GM21447 (cell line): ENCODE measurements around the gene LINS1.

Experiments used
- ATAC-seq: cut with Tn5 transposase; IDR thresholded peaks from one replicate; pipeline ENCODE4 v1.9.1; 2021; ENCODE audit not compliant: unreplicated experiment

The LINS1 gene, protein sequence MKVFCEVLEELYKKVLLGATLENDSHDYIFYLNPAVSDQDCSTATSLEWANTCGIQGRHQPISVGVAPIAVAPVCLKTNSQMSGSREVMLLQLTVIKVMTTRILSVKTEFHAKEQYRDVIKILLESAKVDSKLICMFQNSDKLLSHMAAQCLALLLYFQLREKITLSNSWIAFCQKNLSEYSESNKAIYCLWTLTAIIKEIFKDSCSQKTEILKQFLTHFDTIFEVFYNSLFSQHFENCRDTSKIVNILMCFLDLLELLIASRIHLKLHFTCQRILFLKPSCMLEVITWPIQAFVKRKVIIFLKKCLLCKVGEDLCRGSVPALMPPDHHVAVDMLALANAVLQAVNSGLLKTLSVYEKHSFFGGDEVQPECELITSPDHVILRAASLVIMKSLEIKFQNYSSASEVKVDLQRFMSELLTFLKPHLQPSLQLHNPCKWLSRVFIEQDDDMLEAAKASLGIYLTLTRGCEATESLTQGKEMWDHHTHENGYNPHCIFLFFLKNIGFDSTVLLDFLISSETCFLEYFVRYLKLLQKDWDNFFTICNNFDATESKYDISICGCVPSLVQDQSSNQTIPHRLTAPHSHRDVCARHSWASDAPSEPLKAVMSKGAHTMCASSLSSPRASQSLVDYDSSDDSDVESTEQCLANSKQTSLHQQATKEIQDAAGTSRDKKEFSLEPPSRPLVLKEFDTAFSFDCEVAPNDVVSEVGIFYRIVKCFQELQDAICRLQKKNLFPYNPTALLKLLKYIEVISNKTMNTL

DNA sequence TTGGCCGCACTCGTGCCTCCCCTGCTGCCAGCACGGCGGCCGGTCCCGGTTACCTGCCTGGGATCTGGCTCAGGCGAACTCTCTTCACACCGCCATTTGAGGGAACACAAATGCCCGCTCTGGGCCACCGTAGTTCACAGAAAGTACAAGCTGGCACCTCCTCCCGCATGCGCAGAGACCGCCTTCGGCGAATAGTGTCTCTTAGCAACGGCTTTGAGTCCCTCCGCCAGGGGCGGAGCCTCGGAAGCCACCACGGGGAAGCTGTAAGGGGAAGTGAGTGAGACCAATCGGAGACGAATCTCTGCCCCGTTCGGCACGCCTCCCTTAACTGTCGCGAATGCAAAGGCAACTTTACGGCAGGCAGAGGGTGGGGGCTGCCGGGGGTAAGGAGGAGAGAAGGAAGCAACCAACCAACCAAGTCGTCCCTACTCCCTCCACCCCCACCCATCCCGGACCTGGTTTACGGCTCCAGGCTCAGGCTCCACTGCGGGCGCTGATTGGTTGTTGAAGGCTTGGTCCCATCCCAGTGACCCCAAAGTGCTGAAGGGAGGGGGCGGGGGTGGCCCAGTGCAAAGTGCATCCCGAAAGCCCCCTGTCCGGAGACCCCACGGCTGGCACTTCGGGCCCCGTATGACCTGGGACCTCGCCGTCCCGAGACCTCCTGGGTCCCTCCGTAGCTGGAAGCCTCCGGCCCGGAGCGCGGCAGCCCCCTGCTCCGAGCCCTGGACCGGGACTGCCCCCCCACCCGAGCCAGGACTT, at the start of gene LINS1, which contains the start of gene ASB7:
TSS of gene LINS1 (minus strand) at position 121 of the 759 bp plus-strand sequence. CDS start 21,342 bp downstream, outside the sequence.
TSS of gene ASB7 (plus strand) at position 526 of the 759 bp plus-strand sequence. CDS start 9,628 bp downstream, outside the sequence.
- peak; percentile 84 for ATAC-seq

DNA sequence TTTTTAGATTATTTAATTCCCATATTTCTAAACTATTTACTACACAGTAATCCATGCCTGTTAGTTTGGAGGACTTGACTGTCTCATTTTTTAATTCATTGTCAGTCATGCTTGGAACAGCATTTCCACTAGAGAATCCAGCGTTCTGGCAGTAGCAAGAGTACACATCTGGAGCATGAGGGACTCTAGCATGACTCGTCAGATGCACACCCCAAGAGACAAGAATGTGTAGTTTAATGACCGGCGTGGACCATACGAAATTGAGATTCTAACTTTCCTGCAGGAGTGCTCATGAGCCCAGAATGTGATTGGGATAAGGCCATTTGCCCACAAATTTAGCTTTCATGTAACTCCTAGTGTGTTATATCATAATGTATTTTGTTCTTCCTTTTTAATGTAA, 49.3 kb upstream of the LINS1 start:
- no peak for ATAC-seq

DNA sequence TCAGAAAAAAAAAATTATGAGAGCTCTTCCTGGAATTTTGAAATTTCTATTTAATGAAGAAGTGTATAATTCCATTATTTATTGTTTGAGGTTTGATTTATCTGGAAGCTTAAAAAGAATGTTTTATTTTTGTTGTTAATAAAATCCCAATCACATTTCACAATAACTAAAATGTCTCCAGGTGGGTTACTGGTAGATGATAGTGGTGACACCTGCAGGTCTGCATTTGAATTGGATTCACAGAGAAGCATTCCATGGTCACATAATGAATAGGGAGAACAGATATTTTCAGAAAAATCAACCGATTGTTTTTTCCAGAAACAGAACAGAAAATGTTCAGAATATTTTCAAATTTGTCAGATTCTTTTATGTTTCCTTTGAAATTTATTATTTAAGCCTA, 48.7 kb upstream of the LINS1 start:
- ATAC-seq, result no peak

DNA sequence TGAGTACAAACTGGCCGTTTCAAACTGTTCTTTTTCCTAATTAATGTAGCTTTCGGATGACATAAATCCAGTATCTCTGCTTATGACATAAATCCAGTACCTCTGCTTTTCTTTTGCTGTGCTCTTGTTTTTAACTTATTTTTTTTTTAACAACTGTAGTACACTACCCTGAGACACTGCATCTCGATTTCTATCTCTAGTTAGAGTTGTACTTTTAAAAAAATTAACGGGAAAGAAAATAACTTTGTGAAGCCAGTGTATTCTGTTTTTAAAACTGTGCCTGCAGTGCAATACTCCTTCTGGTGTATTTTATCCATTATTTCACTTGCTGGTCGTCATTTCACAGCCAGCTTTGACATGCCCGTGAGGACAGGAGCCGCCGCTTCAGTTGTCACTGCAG, 47.0 kb upstream of the LINS1 start:
- ATAC-seq, result no peak

DNA sequence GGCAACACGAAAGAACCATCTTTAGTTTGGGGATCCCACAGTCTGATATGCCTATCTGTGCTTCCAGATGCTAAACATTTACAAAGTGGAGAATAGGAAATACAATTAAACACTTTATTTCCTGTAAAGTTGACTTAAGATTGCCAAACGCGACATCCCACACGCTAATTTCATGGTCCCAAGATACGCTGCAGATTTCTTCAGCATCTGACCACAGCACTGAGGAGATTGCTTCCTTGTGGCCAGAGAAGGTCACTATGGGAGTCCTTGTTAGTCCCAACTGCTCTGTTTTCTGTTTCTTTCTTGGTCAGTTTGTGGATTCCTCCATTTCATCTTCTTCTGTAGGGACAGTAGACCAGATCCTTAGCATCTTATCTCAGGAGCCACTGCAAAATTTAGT, 43.7 kb upstream of the LINS1 start:
- no peak for ATAC-seq

DNA sequence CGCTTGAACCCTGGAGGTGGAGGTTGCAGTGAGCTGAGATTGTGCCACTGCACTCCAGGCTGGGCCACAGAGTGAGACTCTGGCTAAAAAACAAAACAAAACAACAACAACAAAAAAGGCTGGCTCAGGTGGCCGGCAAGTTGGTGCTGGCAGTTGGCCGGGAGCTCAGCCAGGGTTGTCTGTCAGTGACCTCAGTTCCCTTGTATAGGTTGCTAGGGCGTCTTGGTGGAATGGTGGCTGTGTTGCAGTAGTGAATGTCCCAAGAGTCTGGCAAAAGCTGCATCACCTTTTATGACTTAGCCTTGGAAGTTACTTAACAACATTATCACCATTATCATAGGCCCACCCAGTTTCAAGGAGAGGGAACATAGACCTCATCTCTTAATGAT, 41.0 kb upstream of the LINS1 start:
- no peak for ATAC-seq

DNA sequence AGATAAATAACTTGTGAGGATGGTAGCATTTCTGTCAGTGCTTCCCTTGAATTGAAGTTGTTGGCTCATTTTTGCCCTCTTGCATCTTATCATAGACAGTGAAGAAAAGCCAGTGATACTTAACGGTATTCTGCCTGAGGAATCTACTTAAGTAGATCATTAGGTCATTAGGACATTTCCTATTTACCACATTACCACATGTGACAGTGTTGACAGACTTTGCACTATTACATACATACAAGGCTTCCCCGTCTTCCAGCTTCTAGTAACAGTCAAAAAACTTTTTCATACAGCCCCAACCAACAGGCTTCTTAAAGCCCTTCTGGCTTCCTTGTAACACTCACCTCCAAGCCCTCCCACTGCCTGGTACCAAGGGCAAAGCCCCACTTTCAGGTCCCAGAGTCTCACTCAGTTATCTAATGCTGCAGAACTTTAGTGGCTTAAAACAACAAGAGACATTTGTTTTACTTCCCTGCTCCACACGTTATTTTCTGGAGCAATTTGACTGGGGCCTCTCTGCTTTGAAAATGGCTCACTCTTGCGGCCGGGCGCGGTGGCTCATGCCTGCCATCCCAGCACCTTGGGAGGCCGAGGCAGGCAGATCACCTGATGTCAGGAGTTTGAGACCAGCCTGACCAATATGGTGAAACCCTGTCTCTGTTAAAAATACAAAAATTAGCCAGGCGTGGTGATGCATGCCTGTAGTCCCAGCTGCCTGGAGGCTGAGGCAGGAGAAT, 40.4 kb upstream of the LINS1 start:
- no peak for ATAC-seq

DNA sequence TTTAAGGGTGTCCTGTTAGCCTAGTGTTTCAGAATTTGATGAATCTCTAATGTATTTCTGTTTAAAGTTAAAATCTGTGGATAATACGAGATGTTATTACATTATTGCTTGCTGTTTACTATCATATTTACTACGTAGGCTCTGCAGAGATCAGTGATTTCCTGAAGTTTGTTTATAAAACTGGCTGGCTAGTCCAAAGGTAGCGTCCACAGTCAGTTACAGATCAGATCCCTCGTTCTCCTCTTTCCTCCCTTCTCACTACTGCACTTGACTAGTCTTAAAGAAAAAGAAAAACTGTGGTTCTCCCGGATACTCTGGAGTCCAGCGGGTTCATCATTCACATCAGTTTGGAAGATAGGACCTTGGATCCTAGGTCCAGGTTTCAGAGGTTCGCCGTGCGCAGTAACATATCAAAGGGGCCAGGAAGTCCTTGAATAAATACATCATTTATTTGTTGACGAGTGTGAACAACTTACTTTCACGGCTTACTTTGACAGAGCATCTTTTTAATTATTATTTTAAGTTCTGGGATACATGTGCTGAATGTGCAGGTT, 36.3 kb upstream of the LINS1 start:
- no peak for ATAC-seq

DNA sequence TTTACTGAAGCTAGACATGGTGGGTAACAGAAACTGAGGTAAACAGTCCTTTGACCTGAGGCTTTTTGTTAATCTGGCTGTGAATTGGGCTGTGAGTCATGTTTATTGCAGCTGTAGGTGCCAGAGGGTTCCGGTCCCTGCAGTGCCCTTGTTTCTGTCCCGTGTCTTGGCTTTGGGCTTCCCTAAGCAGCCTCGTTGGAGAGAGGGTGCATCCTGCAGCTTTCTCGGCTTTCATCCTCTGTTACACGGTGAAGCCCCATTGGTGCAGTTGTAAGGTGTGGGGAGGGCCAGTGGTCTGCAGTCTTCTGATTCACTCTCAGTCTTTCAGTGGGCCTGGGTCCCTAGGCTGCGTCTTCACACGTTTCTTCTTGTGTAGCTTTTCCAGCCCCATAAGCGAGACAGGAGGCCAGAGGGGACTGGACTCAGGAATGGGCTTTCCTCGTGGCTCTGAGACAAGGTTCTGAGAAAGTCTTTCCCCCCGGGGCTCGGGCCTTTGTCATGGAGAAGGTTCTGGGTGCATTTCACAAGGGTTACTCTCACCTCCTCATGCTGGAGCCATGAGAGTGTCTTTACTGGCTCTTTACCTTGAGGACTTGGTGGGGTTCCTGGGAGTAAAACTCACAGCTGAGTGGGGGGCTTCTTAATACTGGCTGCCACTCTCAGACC, 33.6 kb upstream of the LINS1 start:
- ATAC-seq, result no peak

DNA sequence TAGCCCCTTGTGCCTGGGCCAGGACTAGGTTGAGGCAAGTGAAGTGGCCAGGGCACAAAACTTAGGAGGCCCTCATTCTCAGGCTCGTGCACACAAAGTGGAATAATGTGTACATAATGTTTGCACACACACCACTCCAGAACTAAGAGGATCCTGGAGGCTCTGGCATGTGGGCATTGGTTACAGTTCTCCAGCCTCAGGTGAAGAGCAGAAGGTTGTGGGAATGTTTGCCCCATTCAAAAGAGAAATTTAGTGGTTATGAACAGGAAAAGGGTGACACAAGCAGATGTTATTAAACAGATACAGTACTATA, 31.7 kb upstream of the LINS1 start:
- ATAC-seq, result no peak

DNA sequence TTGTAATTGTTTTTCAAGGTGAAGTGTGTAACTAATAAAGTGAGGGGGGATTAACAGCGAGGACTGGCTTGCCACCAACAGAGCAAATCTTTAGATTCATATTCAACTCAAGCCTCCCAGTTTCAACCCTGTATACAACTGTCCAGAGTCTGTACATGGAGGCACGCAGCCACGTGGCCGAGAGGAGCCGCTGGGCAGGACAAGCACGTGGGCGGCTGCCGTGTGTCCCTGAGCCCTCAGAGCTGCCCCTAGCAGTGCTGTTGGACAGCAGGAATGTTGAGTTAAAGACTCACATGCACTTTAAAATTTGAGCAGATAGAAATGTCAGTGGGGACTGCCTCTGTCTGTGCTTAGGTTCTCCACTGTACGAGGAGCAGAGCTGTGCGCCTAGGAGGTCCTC, 29.8 kb upstream of the LINS1 start:
- no peak for ATAC-seq

DNA sequence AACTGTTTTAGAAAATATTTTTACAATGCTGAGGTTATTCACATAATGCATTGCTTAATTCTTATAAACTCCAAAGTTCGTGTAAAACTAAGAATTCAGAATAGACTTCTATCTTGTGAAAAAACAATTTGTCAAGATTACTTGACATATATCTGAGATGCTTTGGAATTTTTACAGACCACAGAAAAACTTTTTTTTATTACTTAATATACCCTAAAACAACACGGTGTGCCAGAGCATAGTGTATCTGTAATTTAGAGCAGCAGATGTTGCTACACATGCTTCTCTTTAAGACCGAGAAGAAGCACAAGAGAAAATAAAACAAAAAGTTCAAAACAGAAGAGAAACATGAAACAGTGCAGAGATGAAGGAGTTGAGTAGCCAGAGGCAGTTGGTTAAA, 26.8 kb upstream of the LINS1 start:
- ATAC-seq, result no peak

DNA sequence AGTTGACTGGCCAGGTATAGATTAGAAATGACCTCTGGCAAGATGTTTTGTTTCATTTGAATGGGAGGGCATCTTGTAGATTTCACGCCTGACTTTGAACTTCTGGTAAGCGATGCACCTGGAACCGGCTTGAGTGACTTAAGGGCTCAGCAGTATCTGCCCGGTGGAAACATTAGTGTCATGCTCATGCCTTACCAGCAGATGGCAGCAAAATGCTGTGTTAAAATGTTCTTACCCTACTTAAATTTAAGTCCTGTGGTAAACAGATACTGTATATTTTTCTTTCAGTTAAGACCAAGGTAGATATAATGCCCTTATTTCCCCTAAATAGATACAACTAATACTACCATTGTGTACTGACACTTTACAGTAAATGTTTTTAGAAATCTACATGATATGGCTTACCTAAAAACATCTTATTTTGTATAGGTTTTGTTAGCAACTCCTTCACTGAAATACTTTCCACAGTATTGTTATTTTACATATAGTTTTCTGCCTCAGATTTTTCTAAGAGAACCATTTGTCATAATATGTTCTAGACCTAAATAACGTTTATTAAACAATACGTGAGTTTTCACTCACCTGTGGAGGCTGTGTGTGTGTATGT, 25.9 kb upstream of the LINS1 start:
- peak; percentile 81 for ATAC-seq

DNA sequence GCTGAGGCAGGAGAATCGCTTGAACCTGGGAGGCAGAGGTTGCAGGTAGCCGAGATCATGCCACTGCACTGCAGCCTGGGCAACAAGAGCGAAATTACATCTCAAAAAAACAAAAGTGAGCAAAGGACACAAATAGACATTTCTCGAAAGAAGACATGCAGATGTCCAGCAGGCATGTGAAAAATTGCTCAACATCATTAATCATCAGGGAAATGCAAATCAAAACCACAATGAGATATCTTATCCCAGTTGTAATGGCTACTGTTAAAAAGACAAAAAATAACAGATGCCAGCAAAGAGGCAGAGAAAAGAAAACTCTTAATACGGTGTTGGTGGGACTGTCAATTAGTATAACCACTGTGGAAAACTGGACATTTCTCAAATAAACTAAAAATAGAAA, 21.3 kb upstream of the LINS1 start:
- ATAC-seq, result no peak

DNA sequence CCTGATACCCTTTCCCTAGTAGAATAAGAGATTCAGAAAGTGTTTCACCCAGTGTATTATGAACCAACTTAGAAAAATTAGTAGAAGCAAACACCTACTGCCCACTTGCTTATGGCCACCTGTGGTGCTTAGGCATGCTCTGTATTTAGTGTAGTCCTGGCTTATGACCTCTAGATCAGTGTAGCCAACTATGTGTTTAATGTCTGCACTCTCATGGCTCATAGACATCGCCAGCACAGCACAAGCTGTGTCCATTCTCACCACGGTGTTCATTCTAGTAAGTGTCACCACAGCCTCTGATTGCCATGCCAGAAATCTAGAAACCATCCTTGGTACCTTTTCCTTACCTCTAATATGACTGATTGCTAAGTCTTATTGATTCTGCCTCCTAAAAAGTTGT, 14.7 kb upstream of the LINS1 start:
- ATAC-seq, result no peak

DNA sequence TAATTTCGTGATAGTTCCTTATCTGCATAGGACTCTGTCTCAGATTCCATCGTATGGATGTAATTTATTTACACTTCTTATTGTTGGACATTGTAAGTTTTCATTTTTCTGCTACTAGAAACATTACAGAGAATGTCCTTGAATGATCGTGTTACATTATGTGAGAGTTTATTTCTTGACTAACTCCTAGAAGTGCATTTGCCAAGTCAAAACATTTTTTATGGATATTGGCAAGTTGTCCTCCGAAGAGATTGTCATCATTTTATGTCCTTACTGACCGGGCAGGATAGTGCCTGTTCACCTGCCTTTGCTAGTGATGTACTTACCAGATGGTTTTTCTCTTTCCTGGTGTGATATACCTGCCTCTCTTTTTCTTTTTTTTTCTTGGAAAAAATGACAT, 13.8 kb upstream of the LINS1 start:
- ATAC-seq, result no peak

DNA sequence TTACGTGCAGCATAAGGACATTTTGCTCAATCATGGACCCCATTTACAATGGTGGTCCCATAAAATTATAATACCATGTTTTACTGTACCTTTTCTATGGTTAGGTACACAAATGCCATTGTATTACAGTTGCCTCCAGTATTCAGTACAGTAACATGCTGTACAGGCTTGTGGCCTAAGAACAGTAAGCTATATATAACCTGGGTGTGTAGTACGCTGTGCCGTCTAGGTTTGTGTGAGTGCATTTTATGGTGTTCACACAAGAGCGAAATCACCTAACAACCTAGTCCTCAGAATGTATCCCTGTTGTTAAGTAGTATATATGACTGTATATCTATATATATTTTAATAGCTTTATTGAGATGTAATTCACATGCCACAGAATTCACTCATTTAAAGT, 12.9 kb upstream of the LINS1 start:
- no peak for ATAC-seq

DNA sequence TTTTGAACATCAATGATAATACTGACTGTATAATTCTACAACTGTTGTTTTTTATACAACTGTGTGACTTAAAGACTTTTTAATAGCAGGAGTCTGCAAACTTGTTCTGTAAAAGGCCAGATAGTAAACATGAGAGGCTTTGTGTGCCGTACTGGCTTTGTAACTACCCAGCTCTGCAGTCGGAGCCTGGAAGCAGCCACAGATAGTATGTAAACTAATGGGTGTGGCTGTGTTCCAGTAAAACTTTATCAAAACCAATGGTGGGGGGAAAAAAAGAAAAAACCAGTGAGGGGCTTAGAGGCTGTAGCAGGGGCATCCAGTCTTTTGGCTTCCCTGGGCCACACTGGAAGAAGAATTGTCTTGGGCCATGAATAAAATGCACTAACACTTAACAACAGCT, 12.4 kb upstream of the LINS1 start:
- no peak for ATAC-seq

DNA sequence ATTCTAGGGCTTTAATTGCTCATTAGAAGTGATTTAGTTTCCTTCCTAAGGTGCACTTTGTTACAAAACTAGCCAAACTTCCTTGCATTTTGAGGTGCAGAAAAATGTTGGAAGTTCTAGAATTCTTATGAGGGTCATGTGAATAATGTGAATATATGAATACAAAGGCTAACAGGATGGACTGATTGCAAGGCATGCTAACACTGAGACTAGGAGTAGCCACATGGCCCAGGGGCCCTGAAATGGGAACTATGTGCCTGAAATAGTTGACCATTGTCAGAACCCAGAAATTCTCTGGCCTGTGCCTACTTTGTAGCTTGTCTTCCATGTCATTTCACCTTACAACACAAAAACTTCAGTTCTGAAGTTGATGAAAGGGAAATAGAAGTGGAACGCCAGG, 11.2 kb upstream of the LINS1 start:
- ATAC-seq, result no peak

DNA sequence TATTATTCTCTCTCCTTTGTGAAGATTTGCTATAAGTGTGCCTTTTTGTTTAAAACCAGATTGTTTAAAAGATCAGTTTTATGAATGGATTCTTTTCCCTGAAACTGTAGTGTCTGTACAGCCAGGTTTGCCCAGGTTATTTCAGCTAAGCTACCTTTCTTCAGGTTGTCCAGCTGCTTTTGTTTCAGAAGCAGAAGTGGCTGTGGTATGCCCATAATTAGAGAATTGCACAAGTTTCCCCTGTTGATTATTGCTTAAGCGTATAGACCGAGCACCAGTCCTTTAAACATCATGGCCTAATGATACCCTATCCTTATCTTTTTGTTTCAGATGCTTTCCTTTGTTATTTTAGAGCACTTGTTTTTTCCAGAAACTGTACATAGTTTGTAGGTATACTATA, 10.6 kb upstream of the LINS1 start:
- ATAC-seq, result no peak
